Left lung (tissue), 10 donors: Measurements from ENCODE around the gene LCMT1. TPM values are rescaled to one million over a fixed set of nuclear protein-coding genes. Genes with fewer than 3 reads are reported as not detected.
"Not testable (repeated sequence)": the region's sequence is repeated elsewhere in the genome, so short reads cannot be mapped to it uniquely, and the experiment has no call there.

Source experiments
- ATAC-seq: fragments of 200-7000 bp; cut with Tn5 transposase; one replicate; pipeline ENCODE4 v1.9.1; 2020; ENCODE audit warnings: moderate library complexity
- DNase-seq, 4 donors: peaks; one replicate each; pipeline ENCODE4 v3.0.0-alpha.2; 2013 to 2020
- H3K27ac ChIP-seq, 2 donors: fragments of 200-600 bp; sonication (generic) in 1 of 2; one replicate each; pipeline versions ENCODE4 v1.5.0 to v1.8.0; 2020 to 2021
- H3K27me3 ChIP-seq, 2 donors: fragments of 200-600 bp; sonication (generic) in 1 of 2; one replicate each; pipeline versions ENCODE4 v1.5.0 to v1.8.0; 2020 to 2021
- H3K36me3 ChIP-seq, 2 donors: fragments of 200-600 bp; sonication (generic) in 1 of 2; one replicate each; pipeline versions ENCODE4 v1.5.0 to v1.8.0; 2020 to 2021
- H3K4me1 ChIP-seq, 2 donors: fragments of 200-600 bp; one replicate each; pipeline ENCODE4 v1.8.0; 2021
- H3K4me3 ChIP-seq, 2 donors: fragments of 200-600 bp; sonication (generic) in 1 of 2; one replicate each; pipeline versions ENCODE4 v1.5.0 to v1.8.0; 2020 to 2021; ENCODE audit warnings: mild to moderate bottlenecking in 1 of 2
- H3K9me3 ChIP-seq, 2 donors: fragments of 200-600 bp; sonication (generic) in 1 of 2; one replicate each; pipeline versions ENCODE4 v1.5.0 to v1.8.0; 2020 to 2021
- intact Hi-C, 2 donors: fragments of 100-400 bp; cut with DNase I; formaldehyde crosslinking; loops; one replicate each; pipeline versions ENCODE4 v1.11.2 to v1.14.2; 2022
- polyA plus RNA-seq, 6 donors: library from polyadenylated mRNA; unstranded; fragments of 120-200 nt; gene quantifications; one replicate each; pipeline ENCODE4 v1.2.1, GENCODE V29; 2013; ENCODE audit not compliant: insufficient read length in 6 of 6
- total RNA-seq, 2 donors: library from RNA; stranded (reverse); fragmentation: NEBNext Ultra II Directional; extraction: Animal tissue kit (Norgen Biotek cat#: 25700); gene quantifications; one replicate each; pipeline ENCODE4 v1.2.1, GENCODE V29; 2021
- TF ChIP-seq, protein P1 (sequence below), 2 donors: fragments of 200-600 bp; sonication (generic) in 1 of 2; IDR thresholded peaks; one replicate each; pipeline versions ENCODE4 v1.5.0 to v1.8.0; 2021; ENCODE audit warnings: antibody characterized with exemption in 2 of 2
- donor health status: DM: no; HTN: yes; CAD: no.
- donor health status: DM: no; HTN: no; CAD: no.

The LCMT1 gene
- total and polyA plus RNA-seq, 8 donors, result 25.6 to 58.4 (median 54.2) TPM

GRCh38 chr16:25126820-25127232 lies 15.3 kb downstream of the LCMT1 start:
- DNase-seq, result peak in 2 of 4 donors; percentile 13 to 55
- peak; percentile 98 for ATAC-seq

GRCh38 chr16:25132751-25133150 lies 21.2 kb downstream of the LCMT1 start:
- not testable (repeated sequence) for ATAC-seq, H3K27me3 ChIP-seq, H3K27ac ChIP-seq, DNase-seq, H3K4me3 ChIP-seq, H3K4me1 ChIP-seq, H3K9me3 ChIP-seq
- intact Hi-C loops, result loop anchor here in 1 of 2 donors (10.0 kb wide), 1 partner anchor 92 kb away; no protein-coding TSS in a partner anchor
- peaks cover 0 to 84% of the 10 kb centered on the region in 2 donors for H3K36me3 ChIP-seq

More at GRCh38 chr16:25126820-25127232, 15.3 kb downstream of the LCMT1 start:
- Histone ChIP-seq H3K4me1 (peaks cover 0 to 4% of the 10 kb centered on the region in 2 donors), H3K9me3 (no peaks in the 10 kb centered on the region), H3K27ac (no peak overlapping the region), H3K4me3 (no peak overlapping the region), H3K27me3 (no peaks in the 10 kb centered on the region), H3K36me3 (peaks cover 0 to 30% of the 10 kb centered on the region in 2 donors)
- TF ChIP-seq, protein P1, sequence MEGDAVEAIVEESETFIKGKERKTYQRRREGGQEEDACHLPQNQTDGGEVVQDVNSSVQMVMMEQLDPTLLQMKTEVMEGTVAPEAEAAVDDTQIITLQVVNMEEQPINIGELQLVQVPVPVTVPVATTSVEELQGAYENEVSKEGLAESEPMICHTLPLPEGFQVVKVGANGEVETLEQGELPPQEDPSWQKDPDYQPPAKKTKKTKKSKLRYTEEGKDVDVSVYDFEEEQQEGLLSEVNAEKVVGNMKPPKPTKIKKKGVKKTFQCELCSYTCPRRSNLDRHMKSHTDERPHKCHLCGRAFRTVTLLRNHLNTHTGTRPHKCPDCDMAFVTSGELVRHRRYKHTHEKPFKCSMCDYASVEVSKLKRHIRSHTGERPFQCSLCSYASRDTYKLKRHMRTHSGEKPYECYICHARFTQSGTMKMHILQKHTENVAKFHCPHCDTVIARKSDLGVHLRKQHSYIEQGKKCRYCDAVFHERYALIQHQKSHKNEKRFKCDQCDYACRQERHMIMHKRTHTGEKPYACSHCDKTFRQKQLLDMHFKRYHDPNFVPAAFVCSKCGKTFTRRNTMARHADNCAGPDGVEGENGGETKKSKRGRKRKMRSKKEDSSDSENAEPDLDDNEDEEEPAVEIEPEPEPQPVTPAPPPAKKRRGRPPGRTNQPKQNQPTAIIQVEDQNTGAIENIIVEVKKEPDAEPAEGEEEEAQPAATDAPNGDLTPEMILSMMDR (IDR thresholded peaks at IDR 0.05), result peak; percentile 21 to 49
- intact Hi-C loops, result loop anchor here in 1 of 2 donors (10.0 kb wide), 1 partner anchor 72 kb away; no protein-coding TSS in a partner anchor

DNA sequence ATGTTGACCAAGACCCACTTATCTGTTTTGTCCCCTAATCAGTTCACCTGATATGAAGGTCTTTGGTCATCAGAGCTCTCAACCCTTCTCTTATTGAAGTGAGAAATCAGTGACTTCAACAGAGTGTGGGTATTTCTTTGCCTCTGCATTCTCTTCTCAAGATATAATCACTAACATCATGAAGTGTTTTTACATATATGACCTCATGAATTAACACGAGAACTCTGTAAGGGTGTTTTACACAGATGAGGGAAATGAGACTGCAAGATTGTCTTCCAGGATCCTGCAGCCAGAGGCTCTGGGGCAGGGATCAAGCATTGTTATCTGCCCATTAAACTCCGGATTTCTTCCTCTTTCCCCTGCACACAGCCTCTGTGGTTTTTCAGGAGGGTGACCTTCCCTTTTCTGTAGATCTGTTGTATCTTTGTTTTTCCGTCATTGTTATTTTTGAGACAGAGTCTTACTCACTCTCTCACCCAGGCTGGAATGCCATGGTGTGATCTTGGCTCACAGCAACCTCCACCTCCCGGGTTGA lies 22.7 kb downstream of the LCMT1 start:
- H3K36me3 ChIP-seq, result peaks cover 0 to 90% of the 10 kb centered on the region in 2 donors
- intact Hi-C loops, result loop anchor here in 1 of 2 donors (10.0 kb wide), 1 partner anchor 91 kb away; no protein-coding TSS in a partner anchor
- no peaks in the 10 kb centered on the region for H3K4me1 ChIP-seq
- no peak for DNase-seq
- no peak overlapping the region for H3K4me3 ChIP-seq
- no peaks in the 10 kb centered on the region for H3K27me3 ChIP-seq
- peak; percentile 42 for ATAC-seq
- TF ChIP-seq, protein P1 (IDR thresholded peaks at IDR 0.05), result no peak
- no peak overlapping the region for H3K27ac ChIP-seq
- no peaks in the 10 kb centered on the region for H3K9me3 ChIP-seq

- intact Hi-C loops, result loop anchor here in 1 of 2 donors (10.0 kb wide), 1 partner anchor 89 kb away; no protein-coding TSS in a partner anchor
- H3K27me3 ChIP-seq, result no peaks in the 10 kb centered on the region
- no peak for ATAC-seq
- no peak overlapping the region for H3K27ac ChIP-seq
- peaks cover 0 to 91% of the 10 kb centered on the region in 2 donors for H3K36me3 ChIP-seq
- H3K9me3 ChIP-seq, result no peaks in the 10 kb centered on the region
- no peak for DNase-seq
- TF ChIP-seq, protein P1 (IDR thresholded peaks at IDR 0.05), result no peak
- H3K4me1 ChIP-seq, result no peaks in the 10 kb centered on the region
- no peak overlapping the region for H3K4me3 ChIP-seq
Observed at GRCh38 chr16:25135254-25135878, 23.8 kb downstream of the LCMT1 start.

GRCh38 chr16:25138130-25138529 lies 26.6 kb downstream of the LCMT1 start:
- Histone ChIP-seq H3K4me1 (no peaks in the 10 kb centered on the region), H3K27ac (no peak overlapping the region), H3K9me3 (no peaks in the 10 kb centered on the region), H3K27me3 (no peaks in the 10 kb centered on the region), H3K4me3 (no peak overlapping the region), H3K36me3 (peaks cover 0 to 98% of the 10 kb centered on the region in 2 donors)
- intact Hi-C loops, result loop anchor here in 1 of 2 donors (10.0 kb wide), 1 partner anchor 87 kb away; no protein-coding TSS in a partner anchor
- TF ChIP-seq, protein P1 (IDR thresholded peaks at IDR 0.05), result no peak
- DNase-seq (no peak), ATAC-seq (no peak)
